ENCODE results near the gene IFI27L1. TPM values are rescaled to one million over a fixed set of nuclear protein-coding genes. Genes with fewer than 3 reads are reported as not detected.

IFI27L1 gene
- total RNA-seq, 4 donors from 2014 or later = 3.3 to 13.3 (median 7.2) TPM

DNA sequence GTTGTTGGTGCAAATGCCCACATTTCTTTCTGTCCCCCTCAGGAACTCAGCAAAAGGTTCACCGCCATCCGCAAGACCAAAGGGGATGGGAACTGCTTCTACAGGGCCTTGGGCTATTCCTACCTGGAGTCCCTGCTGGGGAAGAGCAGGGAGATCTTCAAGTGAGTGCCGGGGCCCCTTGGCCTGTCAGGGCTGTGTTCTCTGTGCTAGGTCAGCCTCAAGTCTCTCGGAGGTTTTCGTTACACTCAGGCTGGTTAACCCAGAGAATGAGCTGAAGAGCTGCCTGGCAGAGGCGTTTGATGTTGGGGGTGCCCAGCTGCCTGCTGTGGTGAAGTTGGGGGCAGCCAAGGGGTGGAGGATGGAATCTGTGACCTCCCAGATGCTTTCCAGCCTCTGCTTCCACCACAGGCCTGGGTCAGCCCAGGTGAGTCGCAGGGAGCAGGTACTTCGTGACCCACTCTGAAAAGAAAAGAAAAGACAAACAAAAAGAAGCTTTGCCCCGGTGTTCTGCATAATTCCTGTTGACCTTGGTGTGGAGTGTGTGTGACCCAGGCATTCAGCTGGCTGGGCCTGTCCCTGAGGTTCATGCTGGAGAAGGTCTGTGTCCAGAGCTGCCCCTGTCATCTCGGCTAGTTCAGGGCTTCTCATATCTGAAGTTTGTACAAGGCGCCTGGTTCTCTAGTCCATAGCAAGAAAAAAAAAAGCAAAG is 42.0 kb upstream of the IFI27L1 start:
- no peak for TF ChIP-seq CTCF (IDR thresholded peaks at IDR 0.05; ENCODE audit: low read depth)

DNA sequence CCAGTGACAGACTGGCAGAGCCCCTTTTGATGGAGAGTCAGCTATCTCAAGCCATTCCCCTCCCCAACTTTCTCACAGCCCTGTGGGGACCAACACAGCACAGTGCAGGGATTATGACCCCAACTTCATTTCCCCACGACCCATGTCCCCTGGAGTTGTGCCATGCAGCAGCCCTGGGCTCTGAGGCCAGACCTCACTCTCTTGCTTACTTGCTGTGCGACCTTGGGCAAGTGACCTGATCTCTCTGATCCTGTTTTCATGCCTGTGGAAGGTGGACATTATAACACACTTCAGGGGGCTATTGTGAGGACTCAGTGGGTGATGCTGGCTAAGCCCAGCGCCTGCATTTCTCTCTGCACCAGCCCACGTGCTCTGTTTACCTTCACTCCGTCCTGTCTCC is 40.9 kb upstream of the IFI27L1 start:
- TF ChIP-seq CTCF (IDR thresholded peaks at IDR 0.05; ENCODE audit: low read depth) = no peak

- no peak for TF ChIP-seq CTCF (IDR thresholded peaks at IDR 0.05; ENCODE audit: low read depth)
Measured at GRCh38 chr14:94040796-94041195, 40.3 kb upstream of the IFI27L1 start.

DNA sequence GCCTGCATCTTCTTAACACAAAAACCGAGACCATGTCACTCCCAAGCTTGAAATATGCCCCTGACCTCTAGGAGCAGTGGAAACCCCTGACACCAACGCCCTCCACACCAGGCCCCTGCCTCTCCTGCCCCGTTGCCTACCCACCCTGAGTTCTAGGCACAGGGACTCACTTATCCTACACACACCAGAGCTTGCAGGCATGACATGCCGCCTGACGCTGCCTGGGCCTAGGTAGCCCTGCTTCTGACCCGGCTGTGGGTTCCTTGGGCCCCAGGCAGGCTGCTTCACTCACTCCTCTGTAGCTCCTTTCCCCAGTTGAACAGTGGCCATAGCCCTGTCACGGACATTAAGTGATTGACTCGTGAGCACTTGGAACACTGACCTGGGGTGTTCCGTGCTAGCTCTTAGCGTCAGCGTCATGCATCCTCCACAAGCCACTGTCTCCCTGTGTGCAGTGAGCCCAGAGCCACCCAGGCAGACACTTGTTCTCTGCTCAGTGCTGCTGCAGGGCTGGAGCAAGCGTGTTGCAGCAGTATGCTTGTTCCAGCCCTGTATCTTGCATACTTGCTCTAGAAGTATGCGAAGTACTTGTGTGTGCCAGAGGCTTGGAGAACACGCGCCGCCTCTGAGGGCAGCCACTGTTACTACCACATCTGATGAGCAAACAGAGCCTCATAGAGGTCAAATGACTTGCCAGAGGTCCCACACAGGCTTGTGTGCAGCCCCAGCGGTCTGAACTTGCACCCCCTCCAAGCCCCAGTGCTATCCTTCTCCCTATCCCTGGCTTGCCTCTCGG is 39.4 kb upstream of the IFI27L1 start:
- TF ChIP-seq CTCF (IDR thresholded peaks at IDR 0.05; ENCODE audit: low read depth) = no peak

DNA sequence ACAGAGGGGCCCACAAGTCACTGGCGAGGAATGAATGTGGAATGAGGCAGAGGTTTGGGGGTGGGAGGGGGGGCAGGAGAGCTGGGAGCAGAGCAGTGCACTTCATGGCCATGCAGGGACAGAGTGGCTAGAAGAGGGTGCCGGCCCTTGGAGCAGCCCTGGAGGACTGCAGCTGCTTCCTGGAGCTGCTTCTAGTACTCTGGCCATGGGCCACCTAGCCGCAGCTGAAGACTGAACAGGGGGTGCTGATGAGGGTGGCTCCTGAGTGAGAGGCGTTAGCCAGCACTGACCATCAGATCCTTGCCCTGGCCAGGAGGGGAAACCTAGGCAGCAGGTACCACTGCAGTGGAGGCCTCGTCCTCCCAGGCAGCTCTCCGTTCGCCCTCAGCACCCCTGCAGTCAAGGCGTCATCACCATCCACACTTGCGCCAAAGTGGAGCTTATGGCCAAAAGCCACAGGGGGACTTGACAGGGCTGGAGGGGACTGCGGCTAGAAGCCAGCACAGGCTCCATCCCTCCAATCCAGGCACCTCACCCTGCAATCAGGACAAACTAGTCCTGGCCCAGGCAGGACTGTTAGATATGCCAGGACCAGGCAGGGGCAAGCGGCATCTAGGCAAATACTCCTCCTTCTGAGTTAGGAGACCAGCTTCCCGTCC is 38.5 kb upstream of the IFI27L1 start:
- no peak for TF ChIP-seq CTCF (IDR thresholded peaks at IDR 0.05; ENCODE audit: low read depth)

DNA sequence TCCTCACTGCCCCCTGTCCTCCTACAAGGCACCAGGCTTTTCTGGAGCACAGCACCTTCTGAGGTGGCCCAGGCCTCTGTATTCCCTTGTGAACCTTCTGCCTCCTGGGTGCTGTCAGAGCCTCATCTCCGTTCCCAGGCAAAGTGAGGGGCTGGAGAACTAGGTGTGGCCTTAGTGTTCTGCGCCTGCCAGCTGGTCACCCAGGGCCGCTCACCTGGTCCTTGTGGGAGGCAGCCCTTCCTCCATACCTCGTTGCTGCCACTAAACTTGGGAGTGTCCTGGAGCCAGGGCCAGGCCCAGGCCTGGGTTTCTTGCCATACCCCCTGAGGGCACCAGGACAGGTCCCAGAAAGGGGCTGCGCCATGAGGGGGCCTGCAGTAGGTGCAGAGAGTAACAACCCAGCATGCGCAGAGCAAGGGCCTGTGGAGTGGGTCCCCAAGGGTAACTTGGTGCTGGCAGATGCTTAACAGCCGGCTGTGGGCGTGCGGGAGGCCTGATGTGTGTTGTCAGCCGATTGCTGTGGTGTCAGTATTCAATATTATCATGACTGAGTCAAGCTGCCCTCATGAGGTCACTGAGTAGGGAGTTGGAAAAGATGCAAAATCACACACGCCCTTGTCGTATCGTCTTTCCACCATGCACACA is 37.9 kb upstream of the IFI27L1 start:
- no peak for TF ChIP-seq CTCF (IDR thresholded peaks at IDR 0.05; ENCODE audit: low read depth)
